Stimulated activated CD4-positive, alpha-beta T cell treated with anti-CD3 and anti-CD28 coated beads, TNF-alpha, amount 100 ng/mL, for 1 hour (primary cell): ENCODE results near the gene HSF4.

Experiments
- DNase-seq, 3 donors: peaks; one replicate each; pipeline ENCODE4 v3.0.0-alpha.2; 2020; ENCODE audit warnings: low read depth in 3 of 3, low spot score in 1 of 3

Gene HSF4

GRCh38 chr16:67199011-67199807, 34.7 kb downstream of the HSF4 start, which contains the start of gene ELMO3:
Gene ELMO3 (plus strand): TSS chr16:67199131. CDS start chr16:67199327, 196 bp downstream.
- DNase-seq: no peak

GRCh38 chr16:67199808-67200198, 35.3 kb downstream of the HSF4 start:
- DNase-seq: no peak

GRCh38 chr16:67200491-67200890, 35.9 kb downstream of the HSF4 start:
- no peak for DNase-seq

GRCh38 chr16:67201411-67202345, 37.1 kb downstream of the HSF4 start:
- DNase-seq: no peak

- DNase-seq: no peak
Measured at GRCh38 chr16:67202426-67202825, 37.9 kb downstream of the HSF4 start.

GRCh38 chr16:67202956-67203493, 38.5 kb downstream of the HSF4 start:
- no peak for DNase-seq

GRCh38 chr16:67204076-67204475, 39.5 kb downstream of the HSF4 start:
- DNase-seq: no peak

- no peak for DNase-seq
Measured at GRCh38 chr16:67206129-67206837, 41.7 kb downstream of the HSF4 start.

GRCh38 chr16:67206838-67207248, 42.3 kb downstream of the HSF4 start:
- no peak for DNase-seq

- no peak for DNase-seq
Measured at GRCh38 chr16:67207249-67208091, 42.9 kb downstream of the HSF4 start.

- no peak for DNase-seq
Measured at GRCh38 chr16:67208154-67208896, 43.8 kb downstream of the HSF4 start.

GRCh38 chr16:67209565-67209964, 45.0 kb downstream of the HSF4 start:
- no peak for DNase-seq

GRCh38 chr16:67210069-67210937, 45.8 kb downstream of the HSF4 start:
- no peak for DNase-seq

GRCh38 chr16:67211674-67212073, 47.1 kb downstream of the HSF4 start:
- no peak for DNase-seq

- no peak for DNase-seq
Measured at GRCh38 chr16:67212766-67213165, 48.2 kb downstream of the HSF4 start.

GRCh38 chr16:67213197-67214019, 48.9 kb downstream of the HSF4 start:
- DNase-seq: no peak

GRCh38 chr16:67215706-67216105, 51.2 kb downstream of the HSF4 start:
- no peak for DNase-seq
